Esophagus squamous epithelium (tissue), 5 donors: Measurements from ENCODE around the gene CTNNA3. TPM values are rescaled to one million over a fixed set of nuclear protein-coding genes. Genes with fewer than 3 reads are reported as not detected.

Experiments used
- DNase-seq: peaks from one replicate; lab custom pipeline; 2025; lab: John Stamatoyannopoulos, UW
- H3K27ac ChIP-seq, 4 donors: fragments of 200-600 bp; sonication (generic); one replicate each; pipeline ENCODE4 v1.5.1; 2016 to 2019; ENCODE audit warnings: mild to moderate bottlenecking in 1 of 4
- H3K27me3 ChIP-seq, 4 donors: fragments of 200-600 bp; sonication (generic); 1 replicate in 3 of 4; 2 replicates in 1 of 4; pipeline versions ENCODE4 v1.5.1 to v1.6.0; 2017 to 2021; ENCODE audit warnings: antibody characterized with exemption in 1 of 4
- H3K36me3 ChIP-seq, 3 donors: fragments of 200-600 bp; sonication (generic); one replicate each; pipeline ENCODE4 v1.5.1; 2016 to 2019
- H3K4me1 ChIP-seq, 3 donors: fragments of 200-600 bp; sonication (generic); one replicate each; pipeline ENCODE4 v1.5.1; 2017 to 2019
- H3K4me3 ChIP-seq, 4 donors: fragments of 200-600 bp; sonication (generic); 1 replicate in 3 of 4; 2 replicates in 1 of 4; pipeline ENCODE4 v1.5.1; 2016 to 2019; ENCODE audit warnings: mild to moderate bottlenecking in 2 of 4, moderate library complexity in 1 of 4
- H3K9me3 ChIP-seq, 3 donors: fragments of 200-600 bp; sonication (generic); one replicate each; pipeline ENCODE4 v1.5.1; 2016 to 2019
- POLR2A ChIP-seq, 4 donors: fragments of 450-650 bp; IDR thresholded peaks; one replicate each; pipeline ENCODE4 v1.6.1; 2017; ENCODE audit warnings: antibody characterized with exemption in 4 of 4, mild to moderate bottlenecking in 4 of 4, moderate library complexity in 3 of 4
- WGBS, 2 donors: methylation state at CpG; one replicate each; pipeline ENCODE4 v1.1.5; 2018; 5-methylcytosine and 5-hydroxymethylcytosine counted together
- intact Hi-C: fragments of 100-400 bp; cut with DNase I; formaldehyde crosslinking; loops from one replicate; pipeline ENCODE4 v1.15.0; 2022
- total RNA-seq, 4 donors: library from RNA; depleted of rRNA; stranded (reverse); fragments of >200 nt; gene quantifications; one replicate each; pipeline ENCODE4 v1.1.0, GENCODE V29; 2016
- TF ChIP-seq, protein P1 (sequence below), 6 experiments: fragments of 450-650 bp in 4 of 6; fragments of 200-600 bp in 2 of 6; sonication (generic) in 2 of 6; IDR thresholded peaks; one replicate each; pipeline ENCODE4 v1.5.1; 2016 to 2019; ENCODE audit warnings: antibody characterized with exemption in 6 of 6, mild to moderate bottlenecking in 4 of 6, moderate library complexity in 4 of 6
- donor health status: DM: yes; HTN: yes; CAD: no.

The CTNNA3 gene
- total RNA-seq, 4 donors from 2014 or later, result 0.29 to 1.9 (median 0.61) TPM; not detected in 1

DNA sequence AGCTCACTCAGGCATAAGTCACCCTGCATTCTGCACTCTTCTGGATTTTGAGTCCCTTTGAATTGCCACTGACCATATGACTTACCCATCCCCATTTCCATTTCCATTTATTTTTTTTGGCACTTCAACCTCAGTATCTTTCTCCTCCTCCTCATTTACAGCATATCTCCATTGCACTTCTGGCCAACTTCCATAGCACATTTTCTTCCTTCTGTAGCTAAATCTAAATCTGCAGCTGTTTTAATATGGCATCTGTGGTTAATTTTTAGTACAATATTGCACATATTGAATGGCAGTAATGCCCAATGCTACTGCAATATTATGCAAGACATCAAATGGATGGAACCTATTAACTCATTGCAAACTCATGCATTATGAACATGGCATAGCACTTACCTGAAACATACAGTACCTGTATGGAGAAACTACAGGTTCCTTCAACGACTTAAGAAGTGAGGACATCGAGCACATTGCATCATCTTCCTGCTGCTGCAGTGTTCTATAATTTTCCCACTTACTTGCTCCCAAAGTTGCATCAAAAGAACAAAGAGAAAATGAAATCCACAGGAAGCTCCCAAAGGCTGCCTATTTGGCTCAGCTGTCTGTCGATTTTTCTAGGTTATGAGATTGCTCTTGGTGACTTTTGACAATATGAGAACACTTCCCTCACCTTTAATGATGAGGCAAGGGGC is 714.5 kb downstream of the CTNNA3 start:
- no peak for DNase-seq
- Histone ChIP-seq H3K27me3 (no peaks in the 10 kb centered on the region), H3K9me3 (no peaks in the 10 kb centered on the region), H3K36me3 (no peaks in the 10 kb centered on the region), H3K4me1 (no peaks in the 10 kb centered on the region), H3K27ac (no peak overlapping the region), H3K4me3 (no peak overlapping the region)
- WGBS, 2 donors, result 61 to 63% methylated on average over 3 of the region's 3 CpGs
- intact Hi-C loops, result no loop called here
- TF ChIP-seq POLR2A (IDR thresholded peaks at IDR 0.05), result no peak
- TF ChIP-seq, protein P1, sequence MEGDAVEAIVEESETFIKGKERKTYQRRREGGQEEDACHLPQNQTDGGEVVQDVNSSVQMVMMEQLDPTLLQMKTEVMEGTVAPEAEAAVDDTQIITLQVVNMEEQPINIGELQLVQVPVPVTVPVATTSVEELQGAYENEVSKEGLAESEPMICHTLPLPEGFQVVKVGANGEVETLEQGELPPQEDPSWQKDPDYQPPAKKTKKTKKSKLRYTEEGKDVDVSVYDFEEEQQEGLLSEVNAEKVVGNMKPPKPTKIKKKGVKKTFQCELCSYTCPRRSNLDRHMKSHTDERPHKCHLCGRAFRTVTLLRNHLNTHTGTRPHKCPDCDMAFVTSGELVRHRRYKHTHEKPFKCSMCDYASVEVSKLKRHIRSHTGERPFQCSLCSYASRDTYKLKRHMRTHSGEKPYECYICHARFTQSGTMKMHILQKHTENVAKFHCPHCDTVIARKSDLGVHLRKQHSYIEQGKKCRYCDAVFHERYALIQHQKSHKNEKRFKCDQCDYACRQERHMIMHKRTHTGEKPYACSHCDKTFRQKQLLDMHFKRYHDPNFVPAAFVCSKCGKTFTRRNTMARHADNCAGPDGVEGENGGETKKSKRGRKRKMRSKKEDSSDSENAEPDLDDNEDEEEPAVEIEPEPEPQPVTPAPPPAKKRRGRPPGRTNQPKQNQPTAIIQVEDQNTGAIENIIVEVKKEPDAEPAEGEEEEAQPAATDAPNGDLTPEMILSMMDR (IDR thresholded peaks at IDR 0.05), result no peak

DNA sequence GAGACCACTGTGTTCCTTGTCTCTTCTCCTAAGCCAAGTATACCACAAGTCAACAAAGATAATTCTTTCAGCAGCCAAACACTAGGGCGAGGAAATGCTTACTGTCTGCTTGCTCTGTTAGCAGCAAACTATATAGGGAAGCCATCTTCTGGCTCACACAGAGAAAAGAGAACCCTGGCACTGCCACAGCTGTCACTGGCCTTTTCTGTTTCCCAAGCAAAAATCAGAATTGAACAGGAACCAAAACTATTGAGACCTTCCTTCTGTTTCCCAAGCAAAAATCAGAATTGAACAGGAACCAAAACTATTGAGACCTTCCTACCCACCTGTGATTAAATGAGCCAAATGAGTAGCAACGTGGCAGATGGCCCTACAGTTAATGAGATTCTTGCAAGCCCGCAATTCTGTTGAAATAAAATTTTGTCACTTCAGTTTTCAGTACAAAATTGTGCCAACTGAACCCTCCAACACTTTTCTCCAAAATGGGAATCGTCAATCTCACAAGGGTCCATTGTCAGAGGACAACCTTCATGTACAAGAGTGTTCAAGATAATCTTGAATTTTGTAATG is 715.7 kb downstream of the CTNNA3 start:
- no peak overlapping the region for H3K4me3 ChIP-seq
- no peaks in the 10 kb centered on the region for H3K27me3 ChIP-seq
- intact Hi-C loops, result no loop called here
- H3K4me1 ChIP-seq, result no peaks in the 10 kb centered on the region
- no peak for DNase-seq
- H3K36me3 ChIP-seq, result no peaks in the 10 kb centered on the region
- TF ChIP-seq, protein P1 (IDR thresholded peaks at IDR 0.05), result no peak
- TF ChIP-seq POLR2A (IDR thresholded peaks at IDR 0.05), result no peak
- 66 to 69% methylated on average over 4 of the region's 4 CpGs for WGBS, 2 donors
- no peak overlapping the region for H3K27ac ChIP-seq
- H3K9me3 ChIP-seq, result no peaks in the 10 kb centered on the region

- Histone ChIP-seq H3K4me3 (no peak overlapping the region), H3K27me3 (no peaks in the 10 kb centered on the region), H3K27ac (no peak overlapping the region), H3K4me1 (no peaks in the 10 kb centered on the region), H3K9me3 (no peaks in the 10 kb centered on the region), H3K36me3 (no peaks in the 10 kb centered on the region)
- TF ChIP-seq POLR2A (IDR thresholded peaks at IDR 0.05), result no peak
- TF ChIP-seq, protein P1 (IDR thresholded peaks at IDR 0.05), result no peak
- DNase-seq, result no peak
- intact Hi-C loops, result no loop called here
- 39 to 41% methylated on average over 4 of the region's 4 CpGs for WGBS, 2 donors
Observed at GRCh38 chr10:66964946-66965345, 731.0 kb downstream of the CTNNA3 start.

DNA sequence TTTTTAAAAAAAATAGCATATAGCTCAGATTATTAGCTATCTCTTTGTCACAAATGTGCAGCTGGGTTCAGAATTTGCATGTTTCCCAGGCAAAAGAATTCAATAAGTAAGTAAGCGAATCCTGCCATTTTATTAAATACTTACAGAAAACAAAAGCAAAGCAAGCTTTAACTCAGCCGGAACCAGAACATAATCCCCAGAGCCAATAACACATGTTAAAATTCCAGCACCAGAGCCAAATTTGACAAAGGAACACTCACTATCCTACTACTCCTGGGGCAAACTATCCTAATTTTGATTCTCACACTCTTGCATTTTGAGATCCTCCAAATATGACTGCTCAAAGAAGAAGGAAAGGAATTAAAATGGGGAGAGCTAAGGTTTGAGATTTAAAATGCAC is 737.5 kb downstream of the CTNNA3 start:
- H3K27ac ChIP-seq, result no peak overlapping the region
- H3K36me3 ChIP-seq, result no peaks in the 10 kb centered on the region
- H3K4me1 ChIP-seq, result no peaks in the 10 kb centered on the region
- H3K9me3 ChIP-seq, result no peaks in the 10 kb centered on the region
- intact Hi-C loops, result no loop called here
- no peak for DNase-seq
- WGBS, 2 donors, result 19 to 24% methylated on average over 2 of the region's 2 CpGs
- no peak overlapping the region for H3K4me3 ChIP-seq
- no peaks in the 10 kb centered on the region for H3K27me3 ChIP-seq
- TF ChIP-seq, protein P1 (IDR thresholded peaks at IDR 0.05), result no peak
- no peak for TF ChIP-seq POLR2A (IDR thresholded peaks at IDR 0.05)

DNA sequence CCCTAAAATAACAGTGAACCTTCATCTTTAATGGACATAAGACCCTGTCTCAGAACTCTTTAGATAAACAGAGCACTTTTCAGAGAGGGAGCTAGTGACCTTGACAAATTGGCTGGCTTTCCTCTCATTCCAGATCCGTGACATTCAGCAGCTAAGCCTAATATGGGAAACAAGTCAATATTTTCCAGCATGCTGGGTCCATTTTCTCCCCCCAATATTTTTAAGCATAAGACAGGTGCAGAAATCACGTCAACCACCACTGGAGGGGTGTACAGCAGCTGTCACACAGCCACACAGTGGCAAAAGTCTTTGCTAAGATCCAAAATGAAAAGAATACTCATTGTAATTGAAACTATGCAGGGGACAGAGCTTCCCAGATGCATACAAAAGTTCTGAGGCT is 744.1 kb downstream of the CTNNA3 start:
- Histone ChIP-seq H3K4me3 (no peak overlapping the region), H3K36me3 (no peaks in the 10 kb centered on the region), H3K27ac (no peak overlapping the region), H3K4me1 (no peaks in the 10 kb centered on the region), H3K9me3 (no peaks in the 10 kb centered on the region), H3K27me3 (no peaks in the 10 kb centered on the region)
- DNase-seq, result no peak
- WGBS, 2 donors, result 31 to 34% methylated on average over 2 of the region's 2 CpGs
- intact Hi-C loops, result no loop called here
- no peak for TF ChIP-seq POLR2A (IDR thresholded peaks at IDR 0.05)
- TF ChIP-seq, protein P1 (IDR thresholded peaks at IDR 0.05), result no peak
